Astrocyte (in vitro differentiated cells and primary cell): ENCODE measurements around the gene ADGRB2.

Source experiments
- CTCF ChIP-seq: IDR thresholded peaks from 2 replicates; pipeline ENCODE4 v1.5.1; 2011; ENCODE audit warnings: low read depth, mild to moderate bottlenecking, inconsistent platforms, low read length, moderate library complexity; ENCODE audit not compliant: insufficient read depth
- EZH2 ChIP-seq: IDR thresholded peaks from 2 replicates; pipeline ENCODE4 v1.6.1; 2012; ENCODE audit warnings: mild to moderate bottlenecking, low read length, inconsistent platforms; ENCODE audit not compliant: insufficient read depth

GRCh38 chr1:31751822-31752241, 12.3 kb downstream of the ADGRB2 start:
- no peak for TF ChIP-seq CTCF
- TF ChIP-seq EZH2 = no peak
